ENCODE measurements around the gene SCFD2.

- TF ChIP-seq POLR2A (IDR thresholded peaks at IDR 0.05; ENCODE audit: low read depth, low read length): no peak
- no peak for TF ChIP-seq SMARCA5 (IDR thresholded peaks at IDR 0.05)
- TF ChIP-seq CTCF (IDR thresholded peaks at IDR 0.05 in 2 of 3, conservative IDR thresholded peaks at IDR 0.05 in 1 of 3; ENCODE audit: control insufficient read depth in 2 of 3, extremely low read depth in 1 of 3, insufficient read depth in 1 of 3, low read depth in 3 of 3, low read length in 3 of 3): no peak
- TF ChIP-seq SMC3 (IDR thresholded peaks at IDR 0.05; ENCODE audit: borderline replicate concordance, low read length): no peak
- TF ChIP-seq BCL11A (IDR thresholded peaks at IDR 0.05; ENCODE audit: low read depth, low read length): no peak
- TF ChIP-seq SIX5 (IDR thresholded peaks at IDR 0.05; ENCODE audit: low read depth, low read length, severe bottlenecking): no peak
Measured at GRCh38 chr4:52867163-52867562, 498.7 kb downstream of the SCFD2 start.
